ENCODE results near the gene ALAD.
A peak's percentile ranks its signal among the peaks of the same experiment; 100 is the strongest.
"Not testable (repeated sequence)": the region's sequence is repeated elsewhere in the genome, so short reads cannot be mapped to it uniquely, and the experiment has no call there.

The ALAD gene

DNA sequence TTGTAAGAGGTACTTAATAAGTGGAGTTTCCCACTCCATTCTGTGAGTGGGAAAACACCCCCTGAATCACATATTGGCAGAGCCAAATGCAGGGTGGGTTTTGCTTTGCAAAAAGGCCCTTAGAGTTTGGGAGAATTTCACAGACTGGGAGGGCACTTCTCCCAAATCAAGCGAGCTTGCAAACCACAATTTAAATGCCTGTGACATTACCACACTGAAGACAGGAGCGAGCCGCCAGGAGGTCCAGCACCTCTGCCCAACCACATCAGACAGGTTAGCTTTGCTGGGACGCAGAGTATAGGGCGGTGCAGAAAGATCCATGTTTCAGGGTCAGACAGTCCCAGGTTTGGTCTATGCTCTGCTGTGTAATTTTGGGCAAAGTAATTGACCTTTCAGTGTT is 2.3 kb downstream of the ALAD start:
- DNase-seq (ENCODE audit: low read depth): peak; percentile 24

DNA sequence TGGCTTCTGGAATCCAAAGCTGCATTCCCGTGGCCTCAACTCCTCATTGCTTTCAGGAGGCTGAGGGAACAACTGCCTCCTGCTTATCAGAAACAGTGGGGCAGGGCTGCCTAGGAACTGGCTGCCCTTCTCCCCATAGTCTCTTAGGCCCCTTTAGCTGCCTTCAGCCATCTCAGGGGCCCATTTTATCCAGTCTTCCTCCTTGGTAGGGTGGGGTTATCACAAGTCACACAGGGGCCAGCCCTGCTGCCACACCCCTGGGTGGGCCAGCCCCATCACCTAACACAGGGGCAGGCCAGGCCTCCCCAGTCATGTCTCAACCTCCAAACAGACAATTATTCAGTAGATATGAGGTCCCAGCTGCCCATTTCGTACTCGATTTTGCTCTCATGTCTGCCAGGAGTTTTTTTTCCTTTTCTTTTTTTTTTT is 3.9 kb downstream of the ALAD start:
- no peak for DNase-seq (ENCODE audit: low read depth)

DNA sequence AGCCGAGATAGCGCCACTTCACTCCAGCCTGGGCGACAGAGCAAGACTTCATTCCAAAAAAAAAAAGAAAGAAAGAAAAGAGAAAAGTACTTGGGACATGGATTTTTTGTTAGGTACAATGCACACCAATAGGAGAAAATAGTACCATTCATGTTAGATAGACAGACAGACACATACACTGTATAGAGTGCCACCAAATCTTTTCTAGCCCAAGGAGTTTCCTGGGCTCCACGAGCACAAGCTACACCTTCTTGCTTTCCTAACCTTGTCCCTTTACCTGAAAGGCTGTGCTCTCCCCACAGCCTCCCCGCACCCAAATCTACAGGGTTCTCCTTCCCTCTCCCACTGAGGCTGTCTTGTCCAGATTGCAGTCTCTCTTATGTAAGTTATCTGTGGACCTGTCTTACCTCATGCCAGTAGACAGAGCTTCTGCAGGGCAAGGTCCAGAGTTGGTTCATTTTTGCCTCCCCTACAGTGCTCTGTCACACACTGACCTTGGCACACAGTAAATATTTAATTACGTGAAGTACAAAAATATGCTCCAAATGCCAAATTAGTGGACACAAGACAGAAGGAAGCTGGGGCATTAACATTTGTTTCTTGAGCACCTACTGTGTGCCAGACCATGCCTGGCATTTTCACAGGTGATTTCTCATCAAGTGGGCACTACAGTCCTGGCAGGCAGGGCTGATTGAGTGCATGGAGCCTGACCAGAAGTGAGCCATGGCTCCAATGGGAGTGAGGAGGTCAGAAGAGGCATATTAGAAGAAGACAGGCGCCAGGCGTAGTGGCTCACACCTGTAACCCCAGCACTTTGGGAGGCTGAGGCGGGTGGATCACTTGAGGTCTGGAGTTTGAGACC is 5.9 kb downstream of the ALAD start:
- DNase-seq (ENCODE audit: low read depth): no peak

DNA sequence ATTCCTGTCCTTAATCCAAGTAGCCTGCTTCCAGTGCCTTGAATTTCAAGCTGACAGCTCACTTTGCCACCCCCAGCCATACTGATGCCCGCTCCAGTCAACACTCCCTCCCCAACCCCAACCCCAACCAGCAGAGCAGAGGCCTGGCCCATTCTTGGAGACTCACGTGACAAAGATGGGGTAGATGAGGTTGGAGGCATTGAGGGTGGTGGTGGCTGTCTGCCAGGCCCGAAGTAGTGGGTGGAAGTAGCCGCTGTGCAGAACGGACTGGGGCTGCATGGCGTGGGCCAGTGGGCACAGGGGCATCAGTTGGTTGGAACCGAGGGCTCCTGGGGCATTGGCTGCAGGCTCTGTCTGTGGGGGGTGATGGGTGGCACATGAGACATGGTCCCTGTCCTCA is 7.8 kb downstream of the ALAD start:
- no peak for DNase-seq (ENCODE audit: low read depth)

DNA sequence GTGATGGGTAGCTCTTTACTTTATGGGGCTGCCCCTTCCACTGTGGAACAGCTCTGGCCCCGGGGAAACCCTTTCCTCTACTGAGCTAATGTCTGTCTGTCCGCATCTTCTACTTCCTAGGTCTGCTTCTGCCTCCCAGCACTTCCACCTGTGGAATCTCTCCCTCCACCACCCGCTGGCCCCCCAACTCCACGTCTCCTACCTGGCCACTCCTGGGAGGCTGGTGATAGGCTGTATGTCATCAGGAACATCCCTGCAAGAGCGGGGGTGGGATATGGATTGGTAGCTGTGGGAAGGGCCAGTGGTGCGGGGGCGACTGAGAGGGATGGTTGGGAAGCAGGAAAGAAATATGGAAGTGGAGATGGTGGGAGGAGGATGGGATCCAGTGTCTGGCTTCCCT is 9.2 kb downstream of the ALAD start:
- no peak for DNase-seq (ENCODE audit: low read depth)

DNA sequence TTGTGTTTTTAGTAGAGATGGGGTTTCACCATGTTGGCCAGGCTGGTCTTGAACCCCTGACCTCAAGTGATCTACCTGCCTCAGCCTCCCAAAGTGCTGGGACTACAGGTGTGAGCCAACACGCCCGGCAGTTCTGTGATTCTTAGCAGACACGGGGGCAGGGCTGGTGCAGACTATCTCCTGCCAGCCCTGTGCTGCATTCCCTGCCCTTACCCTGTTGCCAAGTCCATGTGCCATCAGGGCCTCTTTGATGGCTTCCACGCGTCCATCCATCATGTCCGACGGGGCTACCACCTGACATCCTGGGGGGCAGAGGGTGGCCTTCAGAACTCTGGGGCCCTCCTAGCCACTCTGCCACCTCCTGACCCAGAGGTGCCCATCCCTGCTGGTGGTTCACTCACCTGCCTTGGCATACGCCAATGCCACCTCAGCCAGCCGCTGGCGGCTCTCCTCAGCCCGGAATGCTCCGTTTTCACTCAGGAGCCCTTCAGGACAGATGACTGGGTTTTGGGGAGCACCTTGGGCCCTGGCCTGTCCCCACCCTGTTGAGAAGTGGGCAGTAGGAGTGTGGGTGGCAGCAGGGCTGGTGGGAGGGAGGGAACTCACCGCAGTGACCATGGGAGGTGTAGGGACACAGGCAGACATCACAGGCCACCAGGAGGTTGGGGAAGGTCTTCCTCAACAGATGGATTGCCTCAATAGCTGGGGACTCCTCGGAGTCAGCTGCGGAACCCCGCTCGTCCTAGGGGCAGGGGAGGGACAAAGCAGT is 10.7 kb downstream of the ALAD start:
- DNase-seq (ENCODE audit: low read depth): no peak

DNA sequence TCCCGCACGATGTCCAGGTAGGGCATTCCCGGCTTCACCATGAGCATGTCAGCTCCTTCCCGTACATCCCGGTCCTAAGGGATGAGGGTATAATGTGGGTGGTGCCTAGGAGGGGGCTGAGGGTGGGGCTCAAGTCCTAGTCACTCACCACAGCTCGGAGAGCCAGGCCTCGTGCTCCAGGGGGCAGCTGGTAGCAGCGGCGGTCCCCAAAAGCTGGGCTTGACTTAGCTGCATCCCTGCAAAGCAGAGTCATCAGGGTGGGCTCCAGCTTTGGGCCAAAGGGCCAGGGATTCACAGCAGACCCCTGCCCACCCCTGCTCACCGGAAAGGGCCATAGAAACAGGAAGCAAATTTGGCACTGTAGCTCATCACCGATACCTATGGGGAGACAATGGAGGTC is 11.6 kb downstream of the ALAD start:
- no peak for DNase-seq (ENCODE audit: low read depth)

DNA sequence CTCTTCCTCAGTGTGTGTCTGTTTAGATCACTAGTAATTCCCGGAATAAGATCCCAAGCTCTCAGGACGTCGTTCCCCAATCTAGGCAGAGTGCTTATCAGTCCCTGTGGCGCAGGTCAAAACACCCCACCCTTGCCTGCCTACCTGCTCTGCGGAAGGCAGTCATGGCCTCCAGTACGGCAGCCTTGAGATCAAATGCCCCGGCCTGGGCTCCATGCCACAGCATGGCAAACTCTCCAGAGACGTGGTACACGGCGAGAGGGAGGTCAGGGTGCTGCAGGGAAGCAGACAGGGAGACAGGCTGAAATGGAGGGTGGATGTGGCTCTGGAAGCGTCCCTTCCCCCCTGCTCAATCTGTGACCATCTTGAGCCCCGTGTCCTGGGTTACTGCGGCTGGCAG is 12.3 kb downstream of the ALAD start:
- DNase-seq (ENCODE audit: low read depth): no peak

DNA sequence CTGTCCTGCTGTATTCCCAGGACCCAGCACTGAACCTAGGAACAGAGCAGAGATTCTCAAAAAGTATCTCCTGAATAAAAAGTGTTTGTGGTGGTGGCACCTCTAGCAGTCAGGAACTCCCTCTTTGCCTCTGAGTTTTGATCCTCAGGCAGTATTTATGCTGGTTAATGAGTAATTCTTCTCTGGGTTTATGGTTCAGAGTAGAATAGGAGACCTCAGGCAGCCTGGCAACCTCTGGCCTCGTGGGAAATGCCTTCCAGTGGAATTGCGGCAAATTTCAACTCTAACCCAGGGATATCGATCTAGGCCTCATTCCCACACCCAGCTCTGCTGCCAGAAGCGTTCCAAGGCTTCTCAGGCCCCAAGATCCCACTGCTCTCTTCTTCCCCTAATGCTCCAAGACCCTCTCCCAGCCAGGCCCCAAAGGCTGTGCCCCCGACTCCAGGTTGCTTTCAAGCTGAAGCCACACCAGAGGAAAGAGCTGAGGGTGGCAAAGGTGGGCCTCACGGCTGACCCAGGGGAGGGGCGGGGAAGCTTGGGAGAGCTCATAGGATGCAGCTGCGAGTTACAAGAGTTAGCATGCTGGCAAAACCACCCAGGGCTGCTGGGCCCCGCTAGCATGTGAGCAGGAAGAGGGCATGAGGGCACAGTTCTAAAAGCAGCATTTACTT is 13.4 kb downstream of the ALAD start:
- no peak for DNase-seq (ENCODE audit: low read depth)

DNA sequence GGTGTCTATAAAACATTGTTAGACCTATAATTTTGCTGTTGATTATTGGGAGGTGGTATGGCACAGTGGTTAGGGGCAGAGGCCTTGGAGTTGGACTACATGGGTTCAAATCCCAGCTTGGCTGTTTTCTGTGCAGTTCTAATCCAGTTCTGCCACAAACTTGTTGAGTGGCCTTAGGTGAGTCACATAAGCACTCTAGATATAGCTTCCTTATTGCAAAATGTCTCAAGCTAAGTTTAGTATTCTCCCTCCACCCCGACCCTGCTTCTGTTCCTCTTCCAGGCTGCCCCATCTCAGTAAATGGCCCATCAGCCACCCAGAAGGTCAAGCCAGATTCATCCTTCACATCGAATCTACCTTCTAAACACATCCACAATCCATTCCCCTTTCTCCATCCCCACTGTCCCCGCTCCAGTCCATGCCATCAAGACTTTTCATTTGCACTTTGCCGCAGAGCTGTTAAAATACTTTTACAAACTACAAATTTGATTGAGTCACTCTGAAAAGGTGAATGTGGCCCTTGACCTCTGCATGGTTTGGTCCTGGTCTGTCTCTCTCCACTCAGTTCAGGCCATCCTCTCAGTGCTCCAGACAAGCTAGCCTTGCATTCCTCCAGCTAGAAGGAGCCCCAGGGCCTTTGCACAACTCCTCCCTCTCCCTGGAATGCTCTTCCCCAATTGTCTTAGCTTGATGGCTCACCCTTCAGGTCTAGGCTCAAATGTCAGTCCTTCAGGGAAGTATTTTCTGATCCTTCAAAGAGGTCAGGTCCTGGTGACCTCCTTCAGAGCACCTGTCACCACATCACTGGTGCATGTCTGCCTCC is 14.3 kb downstream of the ALAD start:
- no peak for DNase-seq (ENCODE audit: low read depth)

DNA sequence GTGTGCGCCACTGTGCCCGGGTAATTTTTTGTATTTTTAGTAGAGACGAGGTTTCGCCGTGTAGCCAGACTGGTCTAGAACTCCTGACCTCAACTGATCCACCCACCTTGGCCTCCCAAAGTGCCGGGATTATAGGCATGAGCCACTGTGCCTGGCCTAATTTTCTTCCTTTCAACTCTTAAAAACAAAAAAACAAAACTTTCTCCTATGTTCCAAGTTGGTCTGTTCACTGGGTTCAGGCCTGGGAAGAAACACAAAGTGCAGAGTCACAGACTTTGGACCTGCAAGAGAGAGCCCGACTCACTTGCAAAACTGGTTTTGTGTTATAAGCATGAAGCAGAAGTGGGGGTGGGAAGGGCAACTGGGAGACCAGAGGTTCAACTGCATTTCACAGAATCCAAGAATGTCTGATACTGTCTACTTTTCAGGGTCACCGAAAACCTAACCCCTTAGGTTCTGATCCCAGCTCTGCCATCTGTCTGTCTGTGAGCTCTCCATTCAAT is 19.1 kb downstream of the ALAD start:
- DNase-seq (ENCODE audit: low read depth): no peak

DNA sequence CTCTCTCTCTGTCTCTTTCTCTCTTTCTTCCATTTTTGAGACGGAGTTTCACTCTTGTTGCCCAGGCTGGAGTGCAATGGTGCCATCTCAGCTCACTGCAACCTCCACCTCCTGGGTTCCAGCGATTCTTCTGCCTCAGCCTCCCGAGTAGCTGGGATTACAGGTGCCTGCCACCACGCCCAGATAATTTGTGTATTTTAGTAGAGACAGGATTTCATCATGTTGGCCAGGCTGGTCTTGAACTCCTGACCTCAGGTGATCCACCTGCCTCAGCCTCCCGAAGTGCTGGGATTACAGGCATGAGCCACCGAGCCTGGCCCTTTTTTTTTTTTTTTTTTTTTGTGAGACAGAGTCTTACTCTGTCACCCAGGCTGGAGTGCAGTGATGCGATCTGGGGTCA is 19.6 kb downstream of the ALAD start:
- DNase-seq (ENCODE audit: low read depth): not testable (repeated sequence)

DNA sequence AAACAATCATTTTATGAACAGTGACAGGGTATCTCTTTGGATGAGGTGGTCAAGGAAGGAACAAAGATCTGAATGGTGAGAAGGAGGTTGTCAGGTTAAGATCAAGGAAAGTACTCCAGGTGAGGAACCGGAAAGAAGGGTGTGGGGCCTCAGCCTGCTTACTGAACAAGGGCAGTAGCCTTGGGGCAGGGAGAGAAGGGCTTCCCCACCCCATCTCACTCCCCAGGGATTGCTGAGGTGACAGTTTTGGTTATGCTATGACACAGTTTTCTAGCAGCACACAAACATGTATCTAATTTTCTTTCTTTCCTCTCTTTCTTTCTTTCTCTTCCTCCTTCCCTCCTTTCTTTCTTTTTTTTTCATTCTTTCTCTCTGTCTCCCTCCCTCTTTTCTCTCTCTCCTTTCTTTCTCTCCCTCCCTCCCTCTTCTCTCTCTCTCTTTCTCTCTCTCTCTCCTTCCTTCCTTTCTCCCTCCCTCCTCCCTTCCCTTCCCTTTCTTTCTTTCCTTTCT is 20.2 kb downstream of the ALAD start:
- DNase-seq (ENCODE audit: low read depth): no peak

DNA sequence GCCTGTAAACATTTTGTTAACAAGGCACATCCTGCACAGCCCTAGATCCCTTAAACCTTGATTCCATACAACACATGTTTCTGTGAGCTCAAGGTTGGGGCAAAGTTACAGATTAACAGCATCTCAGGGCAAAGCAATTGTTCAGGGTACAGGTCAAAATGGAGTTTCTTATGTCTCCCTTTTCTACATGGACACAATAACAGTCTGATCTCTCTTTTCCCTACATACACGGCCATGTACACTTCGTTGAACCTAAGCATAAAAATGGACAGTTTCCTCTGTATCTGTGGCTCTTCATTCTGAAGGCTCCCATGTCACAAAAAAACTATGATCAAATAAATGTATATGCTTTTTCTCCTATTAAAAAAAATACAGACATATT is 21.3 kb downstream of the ALAD start:
- not testable (repeated sequence) for DNase-seq (ENCODE audit: low read depth)

DNA sequence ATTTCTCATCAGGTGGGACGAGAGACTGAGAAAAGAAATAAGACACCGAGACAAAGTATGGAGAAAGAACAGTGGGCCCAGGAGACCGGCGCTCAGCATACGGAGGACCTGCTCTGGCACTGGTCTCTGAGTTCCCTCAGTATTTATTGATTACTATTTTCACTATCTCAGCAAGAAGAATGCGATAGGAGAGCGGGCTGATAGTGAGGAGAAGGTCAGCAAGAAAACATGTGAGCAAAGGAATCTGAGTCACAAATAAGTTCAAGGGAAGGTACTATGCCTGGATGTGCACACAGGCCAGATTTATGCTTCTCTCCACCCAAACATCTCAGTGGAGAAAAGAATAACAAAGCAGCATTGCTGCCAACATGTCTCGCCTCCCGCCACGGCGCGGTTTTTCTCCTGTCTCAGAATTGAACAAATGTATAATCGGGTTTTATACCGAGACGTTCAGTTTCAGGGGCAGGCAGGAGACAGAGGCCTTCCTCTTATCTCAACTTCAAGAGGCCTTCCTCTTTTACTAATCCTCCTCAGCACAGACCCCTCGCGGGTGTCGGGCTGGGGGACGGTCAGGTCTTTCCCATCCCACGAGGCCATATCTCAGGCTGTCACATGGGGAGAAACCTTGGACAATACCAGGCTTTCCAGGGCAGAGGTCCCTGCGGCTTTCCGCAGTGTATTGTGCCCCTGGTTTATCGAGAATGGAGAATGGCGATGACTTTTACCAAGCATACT is 21.8 kb downstream of the ALAD start:
- not testable (repeated sequence) for DNase-seq (ENCODE audit: low read depth)

DNA sequence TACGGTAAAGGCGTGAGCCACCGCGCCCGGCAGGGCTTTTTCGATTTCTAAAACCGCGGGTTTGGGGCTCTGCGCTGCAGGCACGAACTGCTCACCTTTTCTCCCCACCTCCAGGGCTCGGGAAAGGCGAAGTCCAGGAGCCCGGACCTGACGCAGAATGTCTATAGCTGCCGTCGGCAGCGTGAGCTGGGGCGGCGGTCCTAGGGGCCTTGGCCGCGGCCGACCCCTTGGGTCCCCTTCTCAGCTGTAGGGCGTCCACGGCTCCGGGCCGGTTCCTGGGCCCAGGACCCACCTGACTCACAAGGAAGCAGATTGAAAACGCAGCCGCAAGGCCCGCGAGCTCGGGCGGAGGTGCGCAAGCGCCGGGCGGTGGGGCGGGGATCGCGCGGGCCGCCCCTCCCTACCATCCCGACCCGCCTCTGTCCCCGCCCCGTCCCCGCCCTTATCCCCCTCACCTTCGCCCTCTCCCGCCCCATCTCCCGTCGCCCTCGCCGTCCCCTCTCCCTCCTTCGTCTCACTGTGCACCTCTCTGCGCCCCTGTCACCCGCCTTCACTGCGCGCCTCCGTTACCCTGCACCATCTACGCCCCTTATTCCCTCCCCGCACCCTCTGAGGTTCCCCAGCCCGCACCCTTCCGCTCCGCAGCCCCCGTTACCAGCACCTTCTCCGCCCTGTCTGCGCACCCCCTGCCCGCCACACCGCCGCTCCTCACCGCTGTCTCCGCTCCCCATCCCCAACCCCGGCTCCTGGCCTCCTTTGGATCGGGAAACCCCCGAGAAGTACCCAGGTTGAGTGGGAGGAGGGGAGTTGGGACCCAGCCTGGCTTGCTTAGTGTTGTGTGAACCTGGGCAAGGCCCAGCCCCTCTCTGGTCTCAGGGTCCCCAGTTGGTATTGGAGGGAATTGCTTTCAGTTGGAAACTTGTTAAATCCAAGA is 24.2 kb downstream of the ALAD start, which contains the start of gene HDHD3:
Gene HDHD3, minus strand, starts transcription at position 353 of the 934 bp plus-strand sequence. CDS start 2,632 bp downstream, outside the sequence.
- peak; percentile 73 for DNase-seq (ENCODE audit: low read depth)

DNA sequence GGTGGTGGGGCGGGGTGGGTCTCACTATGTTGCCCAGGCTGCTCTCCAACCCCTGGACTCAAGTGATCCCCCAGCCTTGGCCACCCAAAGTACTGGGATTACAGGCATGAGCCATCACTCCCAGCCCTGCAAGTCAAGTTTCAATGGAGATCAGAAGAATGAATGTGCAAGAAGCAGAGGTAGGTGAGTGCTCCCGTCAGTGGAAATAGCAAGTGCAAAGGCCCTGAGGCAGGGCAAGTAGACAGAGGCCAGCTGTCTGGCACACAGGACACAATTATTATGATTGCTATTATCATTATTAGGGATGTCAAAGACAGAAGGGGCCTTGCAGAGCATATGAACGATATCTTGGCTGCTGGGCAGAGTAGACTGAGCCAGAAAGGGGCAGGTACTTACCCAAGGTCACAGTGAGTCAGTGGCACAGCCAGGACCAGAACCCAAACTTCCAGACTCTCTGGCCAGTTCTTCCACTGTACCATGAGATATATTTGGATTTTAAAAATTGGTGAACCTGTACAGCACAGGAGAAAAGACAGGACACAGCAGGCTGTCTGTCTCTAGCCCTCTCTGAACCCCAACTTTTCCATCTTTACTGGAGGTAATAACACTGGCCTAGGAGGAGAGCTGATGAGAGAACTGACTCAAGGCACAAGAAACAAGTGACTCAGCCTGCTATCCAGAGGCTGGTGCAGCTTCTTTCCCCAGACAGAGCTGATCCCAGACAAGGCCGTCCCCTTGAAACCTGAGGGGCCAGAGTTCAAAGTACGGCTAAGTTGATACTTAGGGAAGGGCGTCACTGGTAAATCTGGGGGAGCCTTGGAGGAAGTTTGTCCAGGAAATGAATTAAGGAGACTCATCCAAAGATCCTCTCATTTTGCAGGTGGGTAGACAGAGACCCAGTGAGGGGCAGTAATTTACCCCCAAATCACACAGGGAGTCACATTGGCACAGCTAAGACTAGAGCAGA is 25.7 kb downstream of the ALAD start:
- DNase-seq (ENCODE audit: low read depth): peak; percentile 57

DNA sequence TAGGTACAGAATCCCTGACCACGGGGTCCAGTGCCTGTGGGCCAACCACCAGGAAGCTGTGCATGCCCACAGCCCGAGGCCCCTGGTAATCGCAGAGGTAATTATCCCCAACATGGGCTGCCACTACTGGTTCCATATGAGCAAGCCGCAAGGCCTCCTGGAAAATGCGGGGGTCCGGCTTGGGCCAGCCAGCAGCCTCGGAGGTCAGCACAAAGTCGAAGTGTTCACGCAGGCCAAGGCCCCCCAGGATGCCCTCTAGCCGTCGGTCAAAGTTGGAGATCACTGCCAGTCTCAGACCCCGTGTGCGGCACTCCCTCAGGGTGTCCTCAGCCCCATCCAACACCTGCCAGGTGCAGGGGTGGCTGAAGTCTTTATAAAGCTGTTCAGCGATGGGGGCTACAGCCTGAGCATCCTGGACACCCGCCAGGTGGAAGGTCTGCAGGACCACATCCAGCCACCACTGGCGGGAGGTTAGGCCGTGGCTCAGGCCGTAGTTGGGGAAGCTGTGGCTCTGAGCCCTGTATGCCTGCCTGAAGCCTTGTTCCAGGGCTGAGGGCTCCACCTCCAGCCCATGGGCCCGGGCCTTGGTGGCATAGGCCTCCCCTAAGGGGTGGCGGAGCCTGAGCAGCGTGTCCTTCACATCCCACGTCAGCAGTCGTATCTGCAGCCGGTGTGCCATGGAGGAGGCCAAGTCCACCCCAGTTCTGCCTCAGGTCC is 27.2 kb downstream of the ALAD start:
- DNase-seq (ENCODE audit: low read depth): no peak
